NCI-H345 treated with DMSO at 0.1 percent for 48 hours (cell line): ENCODE measurements around the gene ADGRV1.
"Not testable (repeated sequence)": the region's sequence is repeated elsewhere in the genome, so short reads cannot be mapped to it uniquely, and the experiment has no call there.

Experiments
- DNase-seq: peaks from one replicate; lab custom pipeline; 2025; ENCODE audit not compliant: unreplicated experiment; lab: John Stamatoyannopoulos, UW

Gene ADGRV1

DNA sequence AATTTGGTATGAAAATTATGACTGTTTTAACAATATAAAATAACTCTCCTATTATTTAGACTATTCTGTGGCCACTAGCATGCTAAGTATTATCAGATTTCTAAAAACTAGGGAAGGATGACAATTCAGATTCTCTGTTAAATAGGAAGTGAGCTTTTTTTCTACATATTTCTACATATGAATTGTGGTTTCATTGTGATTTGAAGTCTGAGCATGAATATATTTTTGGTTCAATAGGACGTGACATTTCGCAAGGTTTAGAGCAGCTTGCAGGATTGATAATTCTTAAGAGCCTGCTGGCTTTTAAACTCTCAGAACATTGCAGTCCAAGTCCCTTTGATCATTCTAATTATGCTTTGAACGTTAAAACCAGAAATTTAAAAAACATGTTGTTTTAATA, 82.9 kb downstream of the ADGRV1 start:
- no peak for DNase-seq

DNA sequence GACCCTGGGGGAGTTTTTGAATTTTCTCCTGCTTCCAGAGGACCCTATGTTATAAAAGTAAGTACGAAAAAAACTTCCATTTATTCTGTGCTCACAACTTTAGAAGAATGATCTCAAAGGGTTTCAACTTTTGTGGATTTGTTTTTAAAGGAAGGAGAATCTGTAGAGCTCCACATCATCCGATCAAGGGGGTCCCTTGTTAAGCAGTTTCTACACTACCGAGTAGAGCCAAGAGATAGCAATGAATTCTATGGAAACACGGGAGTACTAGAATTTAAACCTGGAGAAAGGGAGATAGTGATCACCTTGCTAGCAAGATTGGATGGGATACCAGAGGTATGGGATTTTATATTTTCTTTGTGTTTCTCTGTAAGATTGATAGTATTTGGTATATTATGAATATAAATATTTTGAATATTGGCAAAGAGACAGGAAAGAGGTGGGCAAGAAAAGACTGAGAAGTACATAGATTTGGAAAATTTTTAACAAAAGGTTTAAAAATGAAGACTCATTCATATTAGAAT, 84.2 kb downstream of the ADGRV1 start:
- no peak for DNase-seq

DNA sequence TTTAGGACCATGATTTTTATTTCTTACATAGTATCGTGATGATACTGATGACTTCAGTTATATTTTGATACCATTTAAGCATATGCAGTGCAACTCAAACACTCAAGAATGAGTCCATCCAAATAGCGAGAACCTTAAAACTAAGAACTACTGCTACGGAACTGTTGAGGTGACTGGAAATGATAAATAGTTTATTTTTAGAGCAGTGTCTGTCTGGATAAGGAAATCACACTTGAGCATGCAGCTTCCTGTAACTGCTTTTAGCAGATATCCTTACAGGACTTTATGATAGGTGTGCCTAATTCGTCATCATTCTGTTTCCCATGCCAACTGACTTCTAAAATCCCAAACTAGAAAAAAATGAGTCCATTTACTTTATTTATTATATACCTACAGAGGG, 85.5 kb downstream of the ADGRV1 start:
- DNase-seq = no peak

DNA sequence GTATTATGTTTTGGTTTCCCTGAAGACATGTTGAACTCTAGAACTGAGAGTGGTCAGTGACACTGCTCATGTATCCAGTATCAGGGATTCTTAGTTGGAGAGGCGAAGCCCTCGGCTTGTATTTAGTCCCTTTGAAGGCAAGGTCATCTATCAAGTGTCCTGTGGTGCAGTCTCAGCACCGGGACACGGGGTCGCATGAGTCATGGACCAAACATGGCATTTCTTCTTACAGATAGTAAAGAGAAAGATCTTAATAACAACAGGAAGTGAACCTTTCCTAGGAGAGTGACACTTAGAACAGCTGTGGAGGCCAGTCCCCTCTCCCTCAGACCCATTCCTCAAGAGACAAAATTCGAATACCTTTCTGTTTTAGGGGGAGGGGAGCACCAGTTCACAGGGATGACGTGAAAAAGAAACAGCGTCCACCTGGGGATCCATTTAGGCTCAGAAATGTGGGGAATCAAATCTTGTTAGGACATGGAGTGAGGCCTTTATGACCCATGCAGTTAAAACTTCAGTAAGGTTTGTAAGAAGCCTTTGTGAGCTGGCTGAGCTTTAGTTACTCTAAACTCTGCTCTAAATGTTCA, 86.5 kb downstream of the ADGRV1 start:
- no peak for DNase-seq

DNA sequence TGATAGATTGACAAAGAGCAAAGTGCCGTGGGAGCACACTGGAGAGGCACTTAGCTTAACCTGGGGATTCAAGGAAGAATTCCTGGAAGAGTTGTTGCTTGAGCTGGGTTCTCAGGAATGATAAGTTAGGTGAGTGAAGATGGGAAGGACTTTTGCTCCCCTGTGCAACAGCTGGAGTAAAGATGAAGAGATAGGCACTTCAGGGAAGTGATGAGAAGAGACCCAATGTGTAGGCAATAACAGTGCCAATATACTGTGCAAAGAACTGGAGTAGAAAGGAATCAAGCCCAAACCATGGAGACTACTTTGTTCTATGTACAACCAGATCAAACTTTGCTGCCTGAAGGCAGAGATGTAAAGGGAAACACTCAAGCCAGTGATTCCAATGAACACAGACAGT, 92.2 kb downstream of the ADGRV1 start:
- DNase-seq = no peak

DNA sequence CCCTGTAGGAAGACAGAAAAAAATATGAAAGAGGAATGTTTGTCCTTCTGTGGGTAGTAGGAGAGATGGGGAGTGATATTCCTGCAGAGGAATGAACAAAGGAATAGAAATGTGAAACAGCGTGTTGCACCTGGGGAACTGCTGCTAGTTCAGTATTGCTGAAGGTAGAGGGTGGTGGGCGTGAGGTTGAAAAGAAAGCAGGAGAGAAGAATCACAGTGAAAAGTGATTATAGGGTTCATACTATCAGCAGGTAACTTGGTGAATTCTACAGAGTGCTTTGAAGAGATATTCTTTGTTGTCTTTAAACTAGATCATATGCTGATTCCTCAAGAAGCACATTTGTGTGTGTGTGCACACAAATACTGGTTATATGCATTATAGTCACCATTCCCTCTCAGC, 95.6 kb downstream of the ADGRV1 start:
- no peak for DNase-seq

DNA sequence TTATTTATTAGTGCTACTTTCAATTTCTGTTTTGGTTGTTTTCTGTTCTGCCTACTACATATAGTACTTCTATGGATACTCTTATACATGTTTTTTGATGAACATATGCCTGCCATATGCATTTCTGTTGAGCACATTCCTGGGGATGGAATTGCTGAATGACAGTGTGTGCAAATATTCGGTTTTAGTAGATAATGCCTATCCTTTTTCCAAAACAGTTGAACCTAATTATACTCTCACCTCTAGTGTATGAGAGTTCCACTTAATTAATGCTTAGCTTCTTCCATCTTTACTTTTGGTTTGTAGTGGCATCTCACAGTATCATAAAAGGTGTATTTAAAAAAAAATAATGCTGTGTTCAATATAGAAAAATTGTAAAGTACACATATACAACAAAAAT, 96.8 kb downstream of the ADGRV1 start:
- no peak for DNase-seq

DNA sequence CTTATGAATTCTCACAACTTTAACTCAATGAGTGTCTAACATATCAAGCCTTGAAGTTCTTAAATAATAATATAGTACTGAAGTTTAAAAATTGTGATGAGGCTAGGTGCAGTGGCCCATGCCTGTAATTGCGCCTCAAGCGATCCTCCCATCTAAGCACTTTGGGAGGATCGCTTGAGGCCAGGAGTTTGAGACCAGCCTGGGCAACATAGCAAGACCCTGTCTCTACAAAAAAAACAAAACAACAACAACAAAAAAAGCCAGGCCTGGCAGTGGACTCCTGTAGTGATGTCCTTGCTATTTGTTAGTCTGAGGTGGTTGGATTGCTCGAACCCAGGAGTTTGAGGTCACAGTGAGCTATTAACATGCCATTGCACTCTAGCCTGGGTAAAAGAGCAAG, 98.4 kb downstream of the ADGRV1 start:
- no peak for DNase-seq

DNA sequence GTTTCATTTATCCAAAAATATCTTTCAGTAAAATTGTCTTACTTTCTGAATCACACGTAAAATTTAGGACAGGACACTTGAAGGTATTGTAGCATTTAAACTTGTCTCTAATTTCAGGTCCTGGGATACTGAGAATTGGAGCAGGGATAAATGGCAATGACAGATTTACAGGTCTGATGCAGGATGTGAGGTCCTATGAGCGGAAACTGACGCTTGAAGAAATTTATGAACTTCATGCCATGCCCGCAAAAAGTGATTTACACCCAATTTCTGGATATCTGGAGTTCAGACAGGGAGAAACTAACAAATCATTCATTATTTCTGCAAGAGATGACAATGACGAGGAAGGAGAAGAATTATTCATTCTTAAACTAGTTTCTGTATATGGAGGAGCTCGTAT, 99.2 kb downstream of the ADGRV1 start:
- no peak for DNase-seq

DNA sequence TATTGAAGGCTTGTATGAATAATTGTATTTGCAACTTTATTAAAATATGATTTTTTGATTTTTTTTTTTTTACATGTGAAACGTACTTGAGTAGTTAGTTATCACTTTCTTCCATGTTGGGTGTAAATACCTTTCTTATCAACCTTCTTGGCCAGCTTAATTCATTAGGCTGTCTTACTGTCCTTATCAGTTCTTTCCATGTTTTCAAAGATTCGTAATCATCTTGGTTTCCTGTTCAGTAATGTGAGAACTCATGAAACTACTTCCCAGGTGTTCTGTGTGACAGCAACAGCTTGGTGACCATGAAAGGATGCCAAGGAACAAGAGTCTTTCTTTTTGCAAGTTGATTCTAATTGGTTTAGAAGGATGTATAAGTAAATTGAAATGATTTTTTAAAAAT, 100.0 kb downstream of the ADGRV1 start:
- no peak for DNase-seq

DNA sequence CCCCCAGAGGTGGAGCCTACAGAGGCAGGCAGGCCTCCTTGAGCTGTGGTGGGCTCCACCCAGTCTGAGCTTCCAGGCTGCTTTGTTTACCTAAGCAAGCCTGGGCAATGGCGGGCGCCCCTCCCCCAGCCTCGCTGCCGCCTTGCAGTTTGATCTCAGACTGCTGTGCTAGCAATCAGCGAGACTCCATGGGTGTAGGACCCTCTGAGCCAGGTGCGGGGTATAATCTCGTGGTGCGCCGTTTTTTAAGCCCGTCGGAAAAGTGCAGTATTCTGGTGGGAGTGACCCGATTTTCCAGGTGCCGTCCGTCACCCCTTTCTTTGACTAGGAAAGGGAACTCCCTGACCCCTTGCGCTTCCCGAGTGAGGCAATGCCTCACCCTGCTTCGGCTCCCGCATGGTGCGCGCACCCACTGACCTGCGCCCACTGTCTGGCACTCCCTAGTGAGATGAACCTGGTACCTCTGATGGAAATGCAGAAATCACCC, 109.5 kb downstream of the ADGRV1 start:
- DNase-seq = not testable (repeated sequence)

DNA sequence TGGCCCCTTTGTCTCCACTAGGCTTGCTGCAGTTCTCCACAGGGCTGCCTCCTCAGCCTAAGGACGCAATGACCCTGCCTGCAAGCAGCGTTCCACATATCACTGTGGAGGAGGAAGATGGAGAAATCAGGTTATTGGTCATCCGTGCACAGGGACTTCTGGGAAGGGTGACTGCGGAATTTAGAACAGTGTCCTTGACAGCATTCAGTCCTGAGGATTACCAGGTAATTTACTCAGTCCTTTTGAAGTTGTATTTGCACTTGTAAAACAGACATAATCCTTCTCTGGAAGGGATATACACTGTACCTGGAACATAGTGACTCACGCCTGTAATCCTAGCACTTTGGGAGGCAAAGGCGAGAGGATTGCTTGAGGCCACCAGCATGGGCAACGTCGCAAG, 116.6 kb downstream of the ADGRV1 start:
- DNase-seq = no peak

DNA sequence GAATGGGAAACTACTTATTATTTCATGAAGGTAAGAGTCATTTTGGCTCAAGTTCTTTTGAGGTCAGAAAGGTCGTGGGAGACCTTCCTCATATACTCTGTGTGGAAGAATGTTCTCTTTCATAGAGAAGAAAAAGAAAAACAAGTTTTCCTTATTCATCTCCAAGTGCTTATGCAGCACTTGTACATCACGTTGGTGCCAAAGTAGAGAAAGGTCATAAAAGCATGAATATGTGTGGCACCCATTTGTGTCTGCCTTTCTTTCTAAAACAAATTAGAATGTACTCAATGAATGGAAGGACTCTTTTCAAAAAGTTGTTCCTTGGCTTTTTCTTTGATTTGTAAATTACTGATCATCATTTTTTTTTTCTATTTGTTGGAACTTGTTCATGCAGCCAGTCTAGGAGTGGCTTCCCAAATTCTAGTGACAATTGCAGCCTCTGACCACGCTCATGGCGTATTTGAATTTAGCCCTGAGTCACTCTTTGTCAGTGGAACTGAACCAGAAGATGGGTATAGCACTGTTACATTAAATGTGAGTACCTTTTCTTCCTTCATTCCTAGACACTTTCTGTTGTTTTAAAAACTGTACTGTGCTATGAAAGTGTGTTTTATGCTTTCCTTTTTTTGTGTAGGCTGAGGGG, 122.4 kb downstream of the ADGRV1 start:
- DNase-seq = no peak

DNA sequence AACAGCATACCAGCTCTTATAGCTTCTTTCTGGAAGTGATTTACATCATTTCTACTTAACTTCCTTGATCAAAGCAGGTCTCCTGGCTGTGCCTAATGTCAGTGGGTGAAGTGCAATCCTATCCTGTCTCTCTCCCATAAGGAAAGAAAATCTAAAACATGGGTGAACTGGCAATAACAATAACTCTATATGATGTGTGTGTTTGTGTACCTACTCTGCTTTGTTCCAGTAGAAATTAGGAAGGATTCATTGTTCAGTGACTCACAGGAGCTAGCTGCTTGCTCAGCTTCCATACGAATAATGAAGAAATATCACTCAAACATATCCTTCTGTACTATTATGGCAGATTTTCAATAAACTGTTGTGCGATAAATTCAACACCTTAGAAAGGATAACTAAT, 123.7 kb downstream of the ADGRV1 start:
- DNase-seq = no peak

DNA sequence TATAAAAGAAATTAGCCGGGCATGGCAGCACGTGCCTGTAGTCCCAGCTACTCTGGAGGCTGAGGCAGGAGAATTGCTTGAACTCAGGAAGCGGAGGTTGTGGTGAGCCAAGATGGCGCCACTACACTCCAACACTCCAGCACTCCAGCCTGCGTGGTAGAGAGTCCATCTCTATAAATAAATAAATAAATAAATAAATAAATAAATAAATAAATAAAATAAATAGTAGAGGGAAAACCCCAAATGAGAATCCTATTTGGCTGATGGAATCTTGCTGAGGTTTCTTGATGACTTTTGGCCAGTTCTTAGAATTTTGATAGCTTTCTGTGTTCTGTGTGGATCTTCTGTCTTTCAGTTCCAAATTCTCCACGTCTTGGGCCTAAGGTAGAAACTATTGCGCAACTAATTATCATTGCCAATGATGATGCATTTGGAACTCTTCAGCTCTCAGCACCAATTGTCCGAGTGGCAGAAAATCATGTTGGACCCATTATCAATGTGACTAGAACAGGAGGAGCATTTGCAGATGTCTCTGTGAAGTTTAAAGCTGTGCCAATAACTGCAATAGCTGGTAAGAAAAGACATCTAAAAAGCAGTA, 126.9 kb downstream of the ADGRV1 start:
- no peak for DNase-seq

DNA sequence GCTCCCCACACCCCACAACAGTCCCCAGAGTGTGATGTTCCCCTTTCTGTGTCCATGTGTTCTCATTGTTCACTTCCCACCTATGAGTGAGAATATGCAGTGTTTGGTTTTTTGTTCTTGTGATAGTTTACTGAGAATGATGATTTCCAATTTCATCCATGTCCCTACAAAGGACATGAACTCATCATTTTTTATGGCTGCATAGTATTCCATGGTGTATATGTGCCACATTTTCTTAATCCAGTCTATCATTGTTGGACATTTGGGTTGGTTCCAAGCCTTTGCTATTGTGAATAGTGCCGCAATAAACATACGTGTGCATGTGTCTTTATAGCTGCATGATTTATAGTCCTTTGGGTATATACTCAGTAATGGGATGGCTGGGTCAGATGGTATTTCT, 127.8 kb downstream of the ADGRV1 start:
- not testable (repeated sequence) for DNase-seq

DNA sequence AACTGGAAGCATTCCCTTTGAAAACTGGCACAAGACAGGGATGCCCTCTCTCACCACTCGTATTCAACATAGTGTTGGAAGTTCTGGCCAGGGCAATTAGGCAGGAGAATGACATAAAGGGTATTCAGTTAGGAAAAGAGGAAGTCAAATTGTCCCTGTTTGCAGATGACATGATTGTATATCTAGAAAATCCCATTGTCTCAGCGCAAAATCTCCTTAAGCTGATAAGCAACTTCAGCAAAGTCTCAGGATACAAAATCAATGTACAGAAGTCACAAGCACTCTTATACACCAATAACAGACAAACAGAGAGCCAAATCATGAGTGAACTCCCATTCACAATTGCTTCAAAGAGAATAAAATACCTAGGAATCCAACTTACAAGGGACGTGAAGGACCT, 128.9 kb downstream of the ADGRV1 start:
- not testable (repeated sequence) for DNase-seq

DNA sequence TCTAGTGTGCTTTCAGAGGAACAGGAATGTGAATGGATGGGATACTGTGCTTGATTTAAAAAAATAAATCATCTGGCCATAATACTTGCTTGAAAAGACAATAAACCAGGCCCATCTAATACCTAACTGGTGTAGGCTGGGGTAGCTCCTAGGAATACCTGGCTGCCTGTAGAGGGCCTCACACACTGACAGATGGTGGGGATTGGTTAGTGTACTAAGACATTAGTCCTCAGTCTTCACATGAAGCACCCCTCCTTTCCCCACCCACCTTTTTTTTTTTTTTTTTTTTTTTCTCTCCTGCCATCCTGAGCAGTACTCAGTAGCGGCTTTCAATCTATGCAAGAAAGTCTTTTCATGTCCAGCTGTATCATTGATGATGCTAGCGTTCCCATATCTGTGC, 130.5 kb downstream of the ADGRV1 start:
- DNase-seq = no peak

DNA sequence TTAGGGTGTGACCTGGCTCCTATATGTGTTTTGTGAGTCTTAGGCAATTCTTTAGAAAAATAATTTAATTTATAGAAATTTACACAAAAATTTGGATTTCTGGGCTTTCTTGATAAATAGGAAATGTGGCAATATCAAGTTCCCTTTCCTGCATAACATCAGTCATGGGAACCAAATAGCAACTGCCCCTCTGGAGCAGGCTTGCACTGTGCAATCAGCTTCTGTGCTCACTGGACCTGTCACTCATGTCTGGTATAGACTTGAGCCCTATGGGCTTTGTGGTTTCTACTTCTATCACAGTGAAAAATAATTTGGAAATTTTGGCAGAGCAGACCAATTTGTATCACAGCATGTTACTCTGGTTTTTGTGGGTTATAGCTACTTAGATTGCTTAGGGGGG, 131.7 kb downstream of the ADGRV1 start:
- DNase-seq = no peak

DNA sequence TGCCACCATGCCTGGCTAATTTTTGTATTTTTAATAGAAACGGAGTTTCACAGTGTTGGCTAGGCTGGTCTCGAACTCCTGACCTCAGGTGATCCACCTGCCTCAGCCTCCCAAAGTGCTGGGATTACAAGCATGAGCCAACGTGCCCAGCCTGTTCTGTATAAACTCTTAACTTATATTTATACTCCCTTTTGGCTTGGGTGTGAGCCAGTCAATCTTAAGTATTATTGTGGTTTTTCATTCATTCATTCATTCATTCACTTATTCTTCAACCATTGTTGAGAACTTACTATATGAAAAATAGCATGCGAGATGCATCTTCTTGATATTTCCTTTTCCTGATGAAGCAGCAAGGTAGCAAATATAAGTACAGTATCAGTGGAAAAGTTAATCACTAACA, 132.9 kb downstream of the ADGRV1 start:
- DNase-seq = no peak

DNA sequence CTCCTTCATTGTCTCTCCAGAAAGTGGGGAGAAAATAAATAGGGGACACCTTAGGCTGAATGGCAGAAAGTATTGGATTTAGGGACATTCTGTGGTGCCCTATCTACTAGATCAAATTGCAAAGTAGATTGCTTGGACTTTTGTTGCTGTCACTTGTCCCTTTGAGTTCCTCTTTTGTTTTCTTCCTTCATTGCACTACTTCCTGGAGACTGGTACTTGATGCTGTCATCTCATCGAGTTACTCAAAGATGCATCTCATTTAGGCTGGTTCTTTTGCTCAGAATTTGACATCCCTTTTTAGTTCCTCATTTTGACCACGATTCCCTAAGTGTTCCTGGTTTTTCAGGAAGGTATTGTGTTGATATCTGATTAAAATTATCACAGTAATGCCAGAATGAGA, 137.6 kb downstream of the ADGRV1 start:
- no peak for DNase-seq

DNA sequence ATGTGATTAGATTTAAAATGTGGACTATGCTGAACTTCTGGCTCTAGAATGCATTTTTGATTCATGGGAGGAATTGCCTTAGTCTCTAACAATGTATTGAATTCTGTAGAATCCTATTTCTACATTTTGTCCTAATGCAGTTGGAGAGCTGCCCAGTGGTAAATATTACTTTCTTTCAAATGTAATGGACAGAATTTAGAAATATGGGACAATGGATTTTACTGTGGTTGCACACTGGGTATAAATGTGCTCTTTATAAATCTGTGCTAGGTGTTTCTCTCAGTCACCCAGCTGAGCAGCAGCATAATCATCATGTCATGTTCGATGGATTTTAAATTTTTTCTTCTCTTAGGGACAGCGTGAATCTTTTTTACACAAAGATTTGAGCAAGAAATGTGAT, 141.7 kb downstream of the ADGRV1 start:
- DNase-seq = no peak

DNA sequence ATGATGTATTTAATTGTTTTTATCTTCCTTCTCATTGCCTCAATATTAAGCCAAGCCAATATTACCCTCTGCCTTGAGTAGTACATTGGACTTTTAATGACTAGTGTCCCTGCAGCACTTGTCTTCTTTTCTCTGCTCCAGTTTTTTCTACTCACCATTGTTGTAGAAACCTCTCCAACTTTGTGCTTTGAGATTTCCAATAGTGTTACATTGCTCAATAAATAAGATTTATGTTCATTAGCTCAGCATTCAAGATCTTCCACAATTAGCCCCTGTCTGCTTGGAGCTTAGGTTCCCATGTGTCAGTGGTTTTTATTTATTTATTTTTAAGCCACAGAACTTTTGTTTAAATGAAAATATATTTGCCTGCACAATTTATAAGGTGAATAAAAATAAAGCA, 145.3 kb downstream of the ADGRV1 start:
- no peak for DNase-seq
